ENCODE results near the gene CFAP97. TPM values are rescaled to one million over a fixed set of nuclear protein-coding genes. Genes with fewer than 3 reads are reported as not detected.

CFAP97 gene
- total RNA-seq, 4 donors from 2014 or later: 26.7 to 33.0 (median 30.9) TPM

- DNase-seq (ENCODE audit: low spot score in 2 of 2): no peak
- Histone ChIP-seq H3K4me3 (no peak overlapping the region), H3K36me3 (peaks cover 33% of the 10 kb centered on the region), H3K4me1 (no peaks in the 10 kb centered on the region), H3K27ac (no peak overlapping the region), H3K27me3 (no peaks in the 10 kb centered on the region), H3K9me3 (no peaks in the 10 kb centered on the region)
- WGBS: 83% methylated on average over 9 of the region's 9 CpGs
- TF ChIP-seq POLR2AphosphoS5 (IDR thresholded peaks at IDR 0.05) (no peak), EP300 (IDR thresholded peaks at IDR 0.05) (no peak), POLR2A (IDR thresholded peaks at IDR 0.05) (no peak)
- TF ChIP-seq, protein P1, sequence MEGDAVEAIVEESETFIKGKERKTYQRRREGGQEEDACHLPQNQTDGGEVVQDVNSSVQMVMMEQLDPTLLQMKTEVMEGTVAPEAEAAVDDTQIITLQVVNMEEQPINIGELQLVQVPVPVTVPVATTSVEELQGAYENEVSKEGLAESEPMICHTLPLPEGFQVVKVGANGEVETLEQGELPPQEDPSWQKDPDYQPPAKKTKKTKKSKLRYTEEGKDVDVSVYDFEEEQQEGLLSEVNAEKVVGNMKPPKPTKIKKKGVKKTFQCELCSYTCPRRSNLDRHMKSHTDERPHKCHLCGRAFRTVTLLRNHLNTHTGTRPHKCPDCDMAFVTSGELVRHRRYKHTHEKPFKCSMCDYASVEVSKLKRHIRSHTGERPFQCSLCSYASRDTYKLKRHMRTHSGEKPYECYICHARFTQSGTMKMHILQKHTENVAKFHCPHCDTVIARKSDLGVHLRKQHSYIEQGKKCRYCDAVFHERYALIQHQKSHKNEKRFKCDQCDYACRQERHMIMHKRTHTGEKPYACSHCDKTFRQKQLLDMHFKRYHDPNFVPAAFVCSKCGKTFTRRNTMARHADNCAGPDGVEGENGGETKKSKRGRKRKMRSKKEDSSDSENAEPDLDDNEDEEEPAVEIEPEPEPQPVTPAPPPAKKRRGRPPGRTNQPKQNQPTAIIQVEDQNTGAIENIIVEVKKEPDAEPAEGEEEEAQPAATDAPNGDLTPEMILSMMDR (IDR thresholded peaks at IDR 0.05): no peak
Measured at GRCh38 chr4:185167234-185167633, 36.6 kb downstream of the CFAP97 start.

- H3K27ac ChIP-seq: no peak overlapping the region
- WGBS: 57% methylated on average over 2 of the region's 2 CpGs
- no peak for DNase-seq (ENCODE audit: low spot score in 2 of 2)
- TF ChIP-seq EP300 (IDR thresholded peaks at IDR 0.05) (no peak), POLR2AphosphoS5 (IDR thresholded peaks at IDR 0.05) (no peak), POLR2A (IDR thresholded peaks at IDR 0.05) (no peak)
- TF ChIP-seq, protein P1 (IDR thresholded peaks at IDR 0.05): no peak
- no peaks in the 10 kb centered on the region for H3K4me1 ChIP-seq
- H3K27me3 ChIP-seq: no peaks in the 10 kb centered on the region
- H3K9me3 ChIP-seq: no peaks in the 10 kb centered on the region
- peaks cover 47% of the 10 kb centered on the region for H3K36me3 ChIP-seq
- H3K4me3 ChIP-seq: no peak overlapping the region
Measured at GRCh38 chr4:185165605-185166063, 38.2 kb downstream of the CFAP97 start.

DNA sequence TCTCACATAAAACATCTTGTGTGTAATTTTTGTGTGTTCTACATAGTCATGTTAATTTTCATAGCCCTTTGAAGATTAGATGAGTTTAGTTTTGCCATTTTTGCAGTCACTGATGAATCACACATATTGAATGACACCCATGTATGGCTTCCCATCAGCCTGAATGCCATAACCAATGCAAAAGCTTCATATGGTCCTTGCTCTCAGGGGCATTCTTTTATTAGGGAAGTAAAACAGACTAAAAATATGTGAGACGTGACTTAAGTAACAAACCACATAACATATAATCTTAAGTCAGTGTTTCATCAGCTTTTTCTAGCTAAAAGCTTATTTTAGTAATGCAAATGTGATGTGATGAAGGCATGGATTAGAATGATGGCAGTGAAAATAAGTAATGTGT is 52.5 kb downstream of the CFAP97 start:
- Histone ChIP-seq H3K9me3 (no peaks in the 10 kb centered on the region), H3K4me3 (no peak overlapping the region), H3K4me1 (no peaks in the 10 kb centered on the region), H3K27me3 (no peaks in the 10 kb centered on the region), H3K27ac (no peak overlapping the region), H3K36me3 (peaks cover 30% of the 10 kb centered on the region)
- 96% methylated on average over 1 of the region's 1 CpG for WGBS
- TF ChIP-seq, protein P1 (IDR thresholded peaks at IDR 0.05): no peak
- TF ChIP-seq EP300 (IDR thresholded peaks at IDR 0.05): no peak
- TF ChIP-seq POLR2A (IDR thresholded peaks at IDR 0.05): no peak
- no peak for TF ChIP-seq POLR2AphosphoS5 (IDR thresholded peaks at IDR 0.05)
- DNase-seq (ENCODE audit: low spot score in 2 of 2): no peak

- DNase-seq (ENCODE audit: low spot score in 2 of 2): no peak
- H3K36me3 ChIP-seq: peaks cover 19% of the 10 kb centered on the region
- no peak overlapping the region for H3K4me3 ChIP-seq
- TF ChIP-seq, protein P1 (IDR thresholded peaks at IDR 0.05): no peak
- TF ChIP-seq EP300 (IDR thresholded peaks at IDR 0.05) (no peak), POLR2A (IDR thresholded peaks at IDR 0.05) (no peak), POLR2AphosphoS5 (IDR thresholded peaks at IDR 0.05) (no peak)
- peaks cover under 1% of the 10 kb centered on the region for H3K4me1 ChIP-seq
- H3K27me3 ChIP-seq: no peaks in the 10 kb centered on the region
- H3K27ac ChIP-seq: no peak overlapping the region
- no peaks in the 10 kb centered on the region for H3K9me3 ChIP-seq
- 89% methylated on average over 12 of the region's 12 CpGs for WGBS
Measured at GRCh38 chr4:185149392-185149791, 54.4 kb downstream of the CFAP97 start.

- Histone ChIP-seq H3K27me3 (no peaks in the 10 kb centered on the region), H3K36me3 (peaks cover 6% of the 10 kb centered on the region), H3K4me3 (no peak overlapping the region), H3K9me3 (no peaks in the 10 kb centered on the region), H3K27ac (no peak overlapping the region), H3K4me1 (peaks cover 16% of the 10 kb centered on the region)
- WGBS: 89% methylated on average over 13 of the region's 13 CpGs
- no peak for DNase-seq (ENCODE audit: low spot score in 2 of 2)
- TF ChIP-seq, protein P1 (IDR thresholded peaks at IDR 0.05): no peak
- TF ChIP-seq POLR2A (IDR thresholded peaks at IDR 0.05): no peak
- no peak for TF ChIP-seq POLR2AphosphoS5 (IDR thresholded peaks at IDR 0.05)
- no peak for TF ChIP-seq EP300 (IDR thresholded peaks at IDR 0.05)
Measured at GRCh38 chr4:185145572-185145971, 58.2 kb downstream of the CFAP97 start.
